ENCODE data around the gene OSBPL10. TPM values are rescaled to one million over a fixed set of nuclear protein-coding genes. Genes with fewer than 3 reads are reported as not detected.

OSBPL10 gene, protein sequence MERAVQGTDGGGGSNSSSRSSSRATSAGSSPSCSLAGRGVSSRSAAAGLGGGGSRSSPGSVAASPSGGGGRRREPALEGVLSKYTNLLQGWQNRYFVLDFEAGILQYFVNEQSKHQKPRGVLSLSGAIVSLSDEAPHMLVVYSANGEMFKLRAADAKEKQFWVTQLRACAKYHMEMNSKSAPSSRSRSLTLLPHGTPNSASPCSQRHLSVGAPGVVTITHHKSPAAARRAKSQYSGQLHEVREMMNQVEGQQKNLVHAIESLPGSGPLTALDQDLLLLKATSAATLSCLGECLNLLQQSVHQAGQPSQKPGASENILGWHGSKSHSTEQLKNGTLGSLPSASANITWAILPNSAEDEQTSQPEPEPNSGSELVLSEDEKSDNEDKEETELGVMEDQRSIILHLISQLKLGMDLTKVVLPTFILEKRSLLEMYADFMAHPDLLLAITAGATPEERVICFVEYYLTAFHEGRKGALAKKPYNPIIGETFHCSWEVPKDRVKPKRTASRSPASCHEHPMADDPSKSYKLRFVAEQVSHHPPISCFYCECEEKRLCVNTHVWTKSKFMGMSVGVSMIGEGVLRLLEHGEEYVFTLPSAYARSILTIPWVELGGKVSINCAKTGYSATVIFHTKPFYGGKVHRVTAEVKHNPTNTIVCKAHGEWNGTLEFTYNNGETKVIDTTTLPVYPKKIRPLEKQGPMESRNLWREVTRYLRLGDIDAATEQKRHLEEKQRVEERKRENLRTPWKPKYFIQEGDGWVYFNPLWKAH
- 24.6 to 27.8 TPM (median 26.7 TPM) in 3 replicates for total RNA-seq

DNA sequence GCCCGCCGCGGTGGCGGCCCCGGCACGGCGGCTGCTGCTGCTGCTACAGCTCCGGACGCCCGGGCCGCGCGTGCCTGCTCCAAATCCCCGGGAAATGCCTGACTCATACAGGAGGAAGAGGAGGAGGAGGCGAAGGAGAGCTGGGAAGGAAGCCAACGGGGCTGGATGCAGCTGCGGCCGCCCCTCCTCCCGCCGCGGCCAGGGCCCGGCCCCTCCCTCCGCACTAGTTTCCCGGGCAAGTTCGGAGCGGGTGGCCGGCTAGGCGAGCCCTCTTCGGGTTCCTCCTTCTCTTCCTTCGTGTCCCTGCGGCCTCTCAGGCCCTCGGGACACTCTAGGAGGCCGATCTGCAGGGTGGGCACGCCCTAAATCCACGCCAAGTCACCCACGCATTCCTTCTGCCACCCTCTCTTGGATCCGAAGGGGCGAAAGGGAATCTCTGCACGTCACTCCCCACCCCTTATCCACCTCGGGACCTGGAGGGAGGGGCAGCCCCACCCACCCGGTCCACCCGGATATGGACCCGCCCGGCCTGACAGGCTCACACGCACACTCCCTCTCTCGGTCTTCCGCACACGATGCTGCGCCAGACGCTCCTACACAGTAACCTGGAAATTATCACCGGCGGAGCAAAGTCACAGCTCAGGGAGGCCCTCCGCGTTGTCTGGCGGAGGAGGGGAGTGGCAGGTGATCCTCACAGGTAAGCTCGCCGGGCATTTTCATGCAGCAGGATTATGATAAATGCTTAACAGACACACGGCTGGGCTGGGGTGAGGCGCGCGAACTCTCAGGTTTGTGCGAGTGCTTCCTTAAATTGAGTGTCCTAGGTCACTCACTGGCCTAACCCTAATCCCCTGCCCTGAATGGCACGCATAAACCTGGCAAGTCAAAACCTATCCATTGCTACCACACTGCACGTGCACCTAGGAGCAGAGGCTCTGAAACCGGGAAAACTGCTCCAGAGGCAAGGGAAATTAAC lies at the start of gene OSBPL10, which contains the start of gene ZNF860:
Gene OSBPL10 (minus strand): TSS at position 57 of the 976 bp plus-strand sequence. CDS start 83 bp downstream, outside the sequence.
Gene ZNF860 (plus strand): TSS at position 545 of the 976 bp plus-strand sequence. CDS start 7,330 bp downstream, outside the sequence.
- H3K9me3 Mint-ChIP-seq: no peaks in the 10 kb centered on the region
- no peaks in the 10 kb centered on the region for H3K36me3 Mint-ChIP-seq
- peaks cover 28% of the 10 kb centered on the region for H3K27me3 Mint-ChIP-seq (ENCODE audit: low read depth)
- DNase-seq (ENCODE audit: low spot score in 2 of 2, unreplicated experiment in 2 of 2): peak; percentile 55 to 59
- TF ChIP-seq, protein P1, sequence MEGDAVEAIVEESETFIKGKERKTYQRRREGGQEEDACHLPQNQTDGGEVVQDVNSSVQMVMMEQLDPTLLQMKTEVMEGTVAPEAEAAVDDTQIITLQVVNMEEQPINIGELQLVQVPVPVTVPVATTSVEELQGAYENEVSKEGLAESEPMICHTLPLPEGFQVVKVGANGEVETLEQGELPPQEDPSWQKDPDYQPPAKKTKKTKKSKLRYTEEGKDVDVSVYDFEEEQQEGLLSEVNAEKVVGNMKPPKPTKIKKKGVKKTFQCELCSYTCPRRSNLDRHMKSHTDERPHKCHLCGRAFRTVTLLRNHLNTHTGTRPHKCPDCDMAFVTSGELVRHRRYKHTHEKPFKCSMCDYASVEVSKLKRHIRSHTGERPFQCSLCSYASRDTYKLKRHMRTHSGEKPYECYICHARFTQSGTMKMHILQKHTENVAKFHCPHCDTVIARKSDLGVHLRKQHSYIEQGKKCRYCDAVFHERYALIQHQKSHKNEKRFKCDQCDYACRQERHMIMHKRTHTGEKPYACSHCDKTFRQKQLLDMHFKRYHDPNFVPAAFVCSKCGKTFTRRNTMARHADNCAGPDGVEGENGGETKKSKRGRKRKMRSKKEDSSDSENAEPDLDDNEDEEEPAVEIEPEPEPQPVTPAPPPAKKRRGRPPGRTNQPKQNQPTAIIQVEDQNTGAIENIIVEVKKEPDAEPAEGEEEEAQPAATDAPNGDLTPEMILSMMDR (IDR thresholded peaks at IDR 0.05; ENCODE audit: unreplicated experiment): no peak
- H3K4me3 Mint-ChIP-seq: peak within 1 kb of the TSS; percentile 89
- H3K27ac Mint-ChIP-seq: peak within 1 kb of the TSS; percentile 71
- peaks cover 19% of the 10 kb centered on the region for H3K4me1 Mint-ChIP-seq

DNA sequence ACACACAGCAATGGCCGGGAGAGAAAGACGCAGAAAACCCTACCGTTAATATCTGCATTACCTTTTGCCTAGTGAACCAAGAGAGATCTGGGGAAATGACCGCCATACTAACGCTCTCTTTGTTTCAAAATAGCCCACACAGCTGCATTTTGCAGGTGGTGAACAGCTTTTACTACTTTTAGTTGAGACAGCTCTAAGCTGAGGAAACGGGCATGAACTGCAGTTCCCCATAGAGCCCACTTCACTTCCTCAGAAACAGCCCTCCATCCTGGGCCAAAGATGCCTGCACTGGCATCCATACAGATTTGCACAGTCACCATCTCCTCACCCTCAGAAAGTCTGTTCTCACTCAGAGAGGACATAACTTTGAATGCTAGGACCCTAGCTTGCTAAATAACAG lies 45.5 kb upstream of the OSBPL10 start:
- H3K9me3 Mint-ChIP-seq: no peaks in the 10 kb centered on the region

DNA sequence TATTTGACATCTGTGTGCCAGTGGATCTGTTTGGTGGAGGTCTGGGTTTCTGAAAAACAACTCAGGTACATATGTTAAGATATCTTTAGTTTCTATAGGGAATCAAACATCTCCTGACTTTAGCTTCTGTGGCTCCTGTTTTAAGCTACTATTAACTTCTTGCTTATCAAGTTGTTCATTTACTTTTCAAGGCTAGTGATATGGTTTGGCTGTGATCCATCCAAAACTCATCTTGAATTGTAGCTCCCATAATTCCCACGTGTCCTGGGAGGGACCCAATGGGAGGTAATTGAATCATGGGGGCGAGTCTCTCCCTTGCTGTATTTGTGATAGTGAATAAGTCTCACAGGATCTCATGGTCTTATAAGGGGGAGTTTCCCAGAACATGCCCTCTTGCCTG lies 41.9 kb upstream of the OSBPL10 start:
- peaks cover 3% of the 10 kb centered on the region for H3K9me3 Mint-ChIP-seq

More for the DNA sequence above, 45.5 kb upstream of the OSBPL10 start:
- DNase-seq (ENCODE audit: low spot score in 2 of 2, unreplicated experiment in 2 of 2): no peak
- H3K4me1 Mint-ChIP-seq: peaks cover 7% of the 10 kb centered on the region
- H3K4me3 Mint-ChIP-seq: no peak overlapping the region
- H3K27ac Mint-ChIP-seq: no peak overlapping the region
- H3K36me3 Mint-ChIP-seq: no peaks in the 10 kb centered on the region
- TF ChIP-seq, protein P1 (IDR thresholded peaks at IDR 0.05; ENCODE audit: unreplicated experiment): no peak
- no peaks in the 10 kb centered on the region for H3K27me3 Mint-ChIP-seq (ENCODE audit: low read depth)

DNA sequence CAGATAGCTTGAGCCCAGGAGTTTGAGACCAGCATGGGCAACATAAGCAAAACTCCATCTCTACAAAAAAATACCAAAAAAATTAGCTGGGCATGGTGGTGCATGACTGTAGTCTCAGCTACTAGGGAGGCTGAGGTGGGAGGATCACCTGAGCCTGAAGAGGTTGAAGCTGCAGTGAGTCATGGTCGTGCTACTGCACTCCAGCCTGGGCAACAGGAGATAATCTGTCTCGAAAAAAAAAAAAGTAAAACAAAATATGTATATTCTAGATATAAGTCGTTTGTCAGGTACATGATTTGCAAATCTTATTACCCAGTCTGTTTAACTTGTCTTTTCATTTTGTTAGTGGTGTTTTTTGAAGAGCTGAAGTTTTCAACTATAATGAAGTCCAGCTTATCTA lies 40.7 kb upstream of the OSBPL10 start:
- Mint-ChIP-seq H3K4me3 (no peak overlapping the region), H3K36me3 (no peaks in the 10 kb centered on the region), H3K27ac (no peak overlapping the region), H3K9me3 (peaks cover 3% of the 10 kb centered on the region), H3K4me1 (peaks cover 16% of the 10 kb centered on the region), H3K27me3 (ENCODE audit: low read depth) (no peaks in the 10 kb centered on the region)
- TF ChIP-seq, protein P1 (IDR thresholded peaks at IDR 0.05; ENCODE audit: unreplicated experiment): no peak
- DNase-seq (ENCODE audit: low spot score in 2 of 2, unreplicated experiment in 2 of 2): no peak

More for the DNA sequence above, 41.9 kb upstream of the OSBPL10 start:
- no peaks in the 10 kb centered on the region for H3K27me3 Mint-ChIP-seq (ENCODE audit: low read depth)
- H3K27ac Mint-ChIP-seq: no peak overlapping the region
- no peaks in the 10 kb centered on the region for H3K36me3 Mint-ChIP-seq
- H3K4me3 Mint-ChIP-seq: no peak overlapping the region
- DNase-seq (ENCODE audit: low spot score in 2 of 2, unreplicated experiment in 2 of 2): no peak
- H3K4me1 Mint-ChIP-seq: peaks cover 11% of the 10 kb centered on the region
- TF ChIP-seq, protein P1 (IDR thresholded peaks at IDR 0.05; ENCODE audit: unreplicated experiment): no peak

DNA sequence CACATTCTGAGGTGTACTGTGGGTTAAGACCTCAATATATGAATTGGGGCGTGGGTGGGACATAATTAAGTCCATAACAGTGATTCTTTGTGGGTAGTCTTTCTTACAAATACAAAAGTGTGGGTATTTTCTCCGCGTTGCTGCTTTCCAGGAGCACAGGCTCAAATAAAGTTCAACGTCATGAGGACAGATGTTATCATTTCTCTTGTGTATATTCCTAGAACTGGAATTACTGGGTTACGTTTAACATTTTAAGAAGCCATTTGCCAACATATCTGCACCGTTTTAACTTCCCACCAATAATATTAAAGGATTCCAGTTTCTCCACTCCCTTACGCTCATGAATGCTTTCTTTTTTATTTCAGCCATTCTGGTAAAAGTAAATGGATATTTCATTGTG lies 40.1 kb upstream of the OSBPL10 start:
- DNase-seq (ENCODE audit: low spot score in 2 of 2, unreplicated experiment in 2 of 2): no peak
- Mint-ChIP-seq H3K4me3 (no peak overlapping the region), H3K27ac (no peak overlapping the region), H3K4me1 (peaks cover 16% of the 10 kb centered on the region), H3K27me3 (ENCODE audit: low read depth) (no peaks in the 10 kb centered on the region), H3K36me3 (no peaks in the 10 kb centered on the region), H3K9me3 (peaks cover 3% of the 10 kb centered on the region)
- TF ChIP-seq, protein P1 (IDR thresholded peaks at IDR 0.05; ENCODE audit: unreplicated experiment): no peak

All from mesothelial cell of epicardium (in vitro differentiated cells).